ENCODE measurements around the gene RET.

- TF ChIP-seq POLR2AphosphoS5 (IDR thresholded peaks at IDR 0.05; ENCODE audit: borderline replicate concordance, low read depth, low read length) (no peak), EZH2 (IDR thresholded peaks at IDR 0.05) (no peak), FOXP2 (optimal IDR thresholded peaks at IDR 0.05; ENCODE audit: control extremely low read depth, extremely low read length, insufficient read depth) (no peak)
Observed at GRCh38 chr10:43064331-43065075, 12.4 kb upstream of the RET start.
